ENCODE measurements around the gene CDKN2C. TPM values are rescaled to one million over a fixed set of nuclear protein-coding genes. Genes with fewer than 3 reads are reported as not detected.
"Not testable (repeated sequence)": the region's sequence is repeated elsewhere in the genome, so short reads cannot be mapped to it uniquely, and the experiment has no call there.

Gene CDKN2C
- total RNA-seq, 1 donor from 2014 or later = 2.4 TPM

DNA sequence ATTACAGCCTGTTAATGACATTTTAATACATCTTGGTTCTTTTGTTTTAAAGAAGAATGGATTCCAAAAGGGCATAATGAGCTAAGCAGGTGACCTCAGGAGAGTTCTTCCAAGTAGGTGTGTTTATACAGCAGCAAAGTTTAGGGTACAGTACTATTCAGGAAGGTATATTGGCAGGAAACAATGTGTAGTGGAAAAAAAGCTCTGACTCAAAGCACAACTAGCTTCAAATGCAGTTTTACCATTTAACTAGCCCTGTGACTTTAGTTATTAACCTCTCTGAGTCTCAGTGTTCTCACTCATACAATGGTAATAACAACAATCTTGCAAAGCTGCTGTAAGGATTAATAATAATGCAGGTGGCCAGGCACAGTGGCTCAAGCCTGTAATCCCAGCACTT lies 39.9 kb upstream of the CDKN2C start:
- no peaks in the 10 kb centered on the region for H3K4me1 ChIP-seq
- no peak for TF ChIP-seq CTCF (IDR thresholded peaks at IDR 0.05)
- no peaks in the 10 kb centered on the region for H3K36me3 ChIP-seq
- H3K27me3 ChIP-seq = no peaks in the 10 kb centered on the region
- DNase-seq (ENCODE audit: low spot score in 2 of 2) = no peak
- no peak overlapping the region for H3K4me3 ChIP-seq
- intact Hi-C loops (cut with DNase I) = loop anchor here (10.0 kb wide), 1 partner anchor 115 kb away; no protein-coding TSS in a partner anchor
- H3K9me3 ChIP-seq = no peaks in the 10 kb centered on the region
- no peak overlapping the region for H3K27ac ChIP-seq

- H3K27ac ChIP-seq = no peak overlapping the region
- H3K4me1 ChIP-seq = no peaks in the 10 kb centered on the region
- no peaks in the 10 kb centered on the region for H3K9me3 ChIP-seq
- no peaks in the 10 kb centered on the region for H3K36me3 ChIP-seq
- H3K4me3 ChIP-seq = no peak overlapping the region
- DNase-seq (ENCODE audit: low spot score in 2 of 2) = no peak
- no peak for TF ChIP-seq CTCF (IDR thresholded peaks at IDR 0.05)
- H3K27me3 ChIP-seq = no peaks in the 10 kb centered on the region
- intact Hi-C loops (cut with DNase I) = loop anchor here (10.0 kb wide), 1 partner anchor 114 kb away; no protein-coding TSS in a partner anchor
Measured at GRCh38 chr1:50930965-50931737, 38.9 kb upstream of the CDKN2C start.

- H3K36me3 ChIP-seq; H3K27me3 ChIP-seq; H3K9me3 ChIP-seq; H3K27ac ChIP-seq; H3K4me3 ChIP-seq; DNase-seq (ENCODE audit: low spot score in 2 of 2); H3K4me1 ChIP-seq: not testable (repeated sequence)
- intact Hi-C loops (cut with DNase I) = loop anchor here (10.0 kb wide), 1 partner anchor 113 kb away; no protein-coding TSS in a partner anchor
Measured at GRCh38 chr1:50932043-50932442, 38.0 kb upstream of the CDKN2C start.

- not testable (repeated sequence) for H3K9me3 ChIP-seq; H3K4me3 ChIP-seq; H3K27ac ChIP-seq; H3K4me1 ChIP-seq; DNase-seq (ENCODE audit: low spot score in 2 of 2); H3K36me3 ChIP-seq; H3K27me3 ChIP-seq
- intact Hi-C loops (cut with DNase I) = loop anchor here (10.0 kb wide), 1 partner anchor 111 kb away; no protein-coding TSS in a partner anchor
Measured at GRCh38 chr1:50933770-50934169, 36.3 kb upstream of the CDKN2C start.

- no peak for TF ChIP-seq CTCF (IDR thresholded peaks at IDR 0.05)
- no peaks in the 10 kb centered on the region for H3K4me1 ChIP-seq
- DNase-seq (ENCODE audit: low spot score in 2 of 2) = no peak
- H3K36me3 ChIP-seq = no peaks in the 10 kb centered on the region
- H3K9me3 ChIP-seq = no peaks in the 10 kb centered on the region
- H3K27me3 ChIP-seq = no peaks in the 10 kb centered on the region
- H3K27ac ChIP-seq = no peak overlapping the region
- H3K4me3 ChIP-seq = no peak overlapping the region
- intact Hi-C loops (cut with DNase I) = loop anchor here (5.0 to 10.0 kb wide), 2 partner anchors 52 to 110 kb away; no protein-coding TSS in a partner anchor
Measured at GRCh38 chr1:50934838-50935237, 35.2 kb upstream of the CDKN2C start.

DNA sequence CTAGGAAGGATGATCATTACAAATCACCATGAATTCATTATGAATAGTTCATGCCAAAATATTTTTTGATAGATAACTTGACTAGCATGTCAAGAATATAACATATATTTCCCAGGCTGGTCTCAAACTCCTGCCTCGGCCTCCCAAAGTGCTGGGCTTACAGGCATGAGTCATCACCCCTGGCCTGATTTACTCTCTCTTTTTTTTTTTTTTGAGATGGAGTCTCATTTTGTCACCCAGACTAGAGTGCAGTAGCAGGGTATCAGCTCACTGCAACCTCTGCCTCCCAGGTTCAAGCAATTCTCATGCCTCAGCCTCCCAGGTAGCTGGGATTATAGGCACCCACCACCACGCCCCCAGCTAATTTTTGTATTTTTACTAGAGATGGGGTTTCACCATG lies 34.8 kb upstream of the CDKN2C start:
- H3K27ac ChIP-seq; H3K36me3 ChIP-seq; H3K4me1 ChIP-seq; H3K9me3 ChIP-seq; H3K27me3 ChIP-seq; H3K4me3 ChIP-seq; DNase-seq (ENCODE audit: low spot score in 2 of 2): not testable (repeated sequence)
- intact Hi-C loops (cut with DNase I) = loop anchor here (5.0 to 10.0 kb wide), 2 partner anchors 52 to 110 kb away; no protein-coding TSS in a partner anchor

DNA sequence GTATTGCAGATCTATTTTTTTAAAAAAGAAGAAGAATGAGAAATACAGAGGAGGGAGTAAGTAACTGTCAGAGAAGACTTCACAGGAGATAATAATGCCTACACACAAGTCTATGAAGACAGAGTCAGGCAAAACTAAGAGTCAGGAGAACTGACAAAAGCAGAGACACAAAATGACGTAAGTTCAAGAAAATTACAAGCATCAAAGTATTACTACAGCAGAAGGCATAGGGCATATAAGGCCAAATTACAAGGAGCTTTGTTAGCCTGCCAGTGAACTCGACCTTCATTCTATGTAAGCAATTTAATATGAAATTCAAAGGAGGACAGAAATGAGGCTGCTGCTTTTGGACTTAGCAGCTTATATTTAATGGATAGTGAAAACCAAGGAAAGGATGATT lies 33.7 kb upstream of the CDKN2C start:
- H3K36me3 ChIP-seq = no peaks in the 10 kb centered on the region
- intact Hi-C loops (cut with DNase I) = loop anchor here (5.0 to 10.0 kb wide), 2 partner anchors 51 to 108 kb away; no protein-coding TSS in a partner anchor
- H3K4me1 ChIP-seq = no peaks in the 10 kb centered on the region
- H3K4me3 ChIP-seq = no peak overlapping the region
- no peaks in the 10 kb centered on the region for H3K9me3 ChIP-seq
- no peaks in the 10 kb centered on the region for H3K27me3 ChIP-seq
- TF ChIP-seq CTCF (IDR thresholded peaks at IDR 0.05) = no peak
- DNase-seq (ENCODE audit: low spot score in 2 of 2) = no peak
- H3K27ac ChIP-seq = no peak overlapping the region
